Measurements from ENCODE around the gene USP32. TPM values are rescaled to one million over a fixed set of nuclear protein-coding genes. Genes with fewer than 3 reads are reported as not detected.
A peak's percentile ranks its signal among the peaks of the same experiment; 100 is the strongest.

USP32 gene
- total and polyA plus RNA-seq, 10 of the 15 experiments (the other 5 are each of a cell fraction or from before 2014, with no cell fraction given) = 7.8 to 37.3 (median 25.5) TPM

DNA sequence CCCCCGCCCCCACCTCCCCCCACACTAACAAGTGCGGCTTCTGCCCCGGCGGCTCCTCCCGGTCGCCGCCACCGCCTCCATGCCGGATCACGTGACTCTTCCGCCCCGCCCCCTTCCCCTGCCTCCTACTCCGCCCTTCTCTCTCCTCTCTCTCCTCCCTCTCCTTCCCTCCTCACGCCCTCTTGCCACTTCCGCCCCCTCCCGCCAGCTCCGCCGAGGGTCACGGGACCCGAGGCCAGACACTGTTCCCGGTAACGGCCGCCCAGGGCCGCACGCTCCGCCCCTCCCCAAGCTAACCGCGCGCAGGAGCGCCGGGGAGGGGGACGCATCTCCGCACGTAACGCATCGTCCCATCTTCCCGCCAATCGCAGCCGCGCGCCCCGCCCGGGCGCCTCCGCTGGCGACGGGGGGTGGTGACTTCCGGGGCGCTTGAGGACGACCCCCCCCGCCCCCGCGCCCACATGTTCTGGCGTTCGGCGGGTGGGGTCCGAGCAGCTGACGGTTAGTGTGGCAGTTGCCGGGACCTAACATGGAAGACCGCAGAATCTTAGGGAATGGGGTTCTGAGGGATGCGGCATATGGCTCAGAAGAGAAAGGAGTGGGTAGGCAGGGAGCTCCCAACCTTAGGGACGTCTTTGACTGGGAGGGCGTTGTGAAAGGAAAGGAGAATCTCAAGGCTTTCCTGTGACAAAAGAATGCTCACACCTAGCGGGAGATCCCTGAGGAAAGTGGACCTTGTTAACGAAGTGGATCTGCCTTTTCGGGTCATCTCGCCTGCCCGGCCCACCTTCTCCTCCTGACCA is at the start of gene USP32 (continued):
- TF ChIP-seq MYC (IDR thresholded peaks at IDR 0.05; ENCODE audit: insufficient read depth, insufficient read length, insufficient replicate concordance, low read length, severe bottlenecking) (no peak), PML (IDR thresholded peaks at IDR 0.05; ENCODE audit: low read length) (peak; percentile 78; the same call in 1 of the 2 replicates), TAF1 (IDR thresholded peaks at IDR 0.05; ENCODE audit: borderline replicate concordance, low read depth, low read length) (0 out of 2 replicates have a peak, but pooled peaks have one; percentile 54), JUNB (IDR thresholded peaks at IDR 0.05) (0 out of 2 replicates have a peak, but pooled peaks have one; percentile 1), NFYA (IDR thresholded peaks at IDR 0.05; ENCODE audit: borderline replicate concordance, low read depth, low read length) (no peak), NBN (IDR thresholded peaks at IDR 0.05) (no peak), SMARCA5 (IDR thresholded peaks at IDR 0.05) (0 out of 2 replicates have a peak, but pooled peaks have one; percentile 75), RELA (IDR thresholded peaks at IDR 0.05; ENCODE audit: borderline replicate concordance, partially characterized antibody) (no peak), RUNX3 (IDR thresholded peaks at IDR 0.05; ENCODE audit: low read length) (peak; percentile 52; the same call in 1 of the 2 replicates), ASH2L (IDR thresholded peaks at IDR 0.05; ENCODE audit: borderline replicate concordance, low read depth) (no peak), NR2C1 (IDR thresholded peaks at IDR 0.05) (peak; percentile 67), SUPT20H (IDR thresholded peaks at IDR 0.05; ENCODE audit: borderline replicate concordance, control insufficient read depth, low read depth, low read length) (no peak)
- TF ChIP-seq, protein P1, sequence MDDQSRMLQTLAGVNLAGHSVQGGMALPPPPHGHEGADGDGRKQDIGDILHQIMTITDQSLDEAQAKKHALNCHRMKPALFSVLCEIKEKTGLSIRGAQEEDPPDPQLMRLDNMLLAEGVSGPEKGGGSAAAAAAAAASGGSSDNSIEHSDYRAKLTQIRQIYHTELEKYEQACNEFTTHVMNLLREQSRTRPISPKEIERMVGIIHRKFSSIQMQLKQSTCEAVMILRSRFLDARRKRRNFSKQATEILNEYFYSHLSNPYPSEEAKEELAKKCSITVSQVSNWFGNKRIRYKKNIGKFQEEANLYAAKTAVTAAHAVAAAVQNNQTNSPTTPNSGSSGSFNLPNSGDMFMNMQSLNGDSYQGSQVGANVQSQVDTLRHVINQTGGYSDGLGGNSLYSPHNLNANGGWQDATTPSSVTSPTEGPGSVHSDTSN (IDR thresholded peaks at IDR 0.05; ENCODE audit: insufficient replicate concordance, low read depth, low read length) = no peak
- TF ChIP-seq, protein P2, sequence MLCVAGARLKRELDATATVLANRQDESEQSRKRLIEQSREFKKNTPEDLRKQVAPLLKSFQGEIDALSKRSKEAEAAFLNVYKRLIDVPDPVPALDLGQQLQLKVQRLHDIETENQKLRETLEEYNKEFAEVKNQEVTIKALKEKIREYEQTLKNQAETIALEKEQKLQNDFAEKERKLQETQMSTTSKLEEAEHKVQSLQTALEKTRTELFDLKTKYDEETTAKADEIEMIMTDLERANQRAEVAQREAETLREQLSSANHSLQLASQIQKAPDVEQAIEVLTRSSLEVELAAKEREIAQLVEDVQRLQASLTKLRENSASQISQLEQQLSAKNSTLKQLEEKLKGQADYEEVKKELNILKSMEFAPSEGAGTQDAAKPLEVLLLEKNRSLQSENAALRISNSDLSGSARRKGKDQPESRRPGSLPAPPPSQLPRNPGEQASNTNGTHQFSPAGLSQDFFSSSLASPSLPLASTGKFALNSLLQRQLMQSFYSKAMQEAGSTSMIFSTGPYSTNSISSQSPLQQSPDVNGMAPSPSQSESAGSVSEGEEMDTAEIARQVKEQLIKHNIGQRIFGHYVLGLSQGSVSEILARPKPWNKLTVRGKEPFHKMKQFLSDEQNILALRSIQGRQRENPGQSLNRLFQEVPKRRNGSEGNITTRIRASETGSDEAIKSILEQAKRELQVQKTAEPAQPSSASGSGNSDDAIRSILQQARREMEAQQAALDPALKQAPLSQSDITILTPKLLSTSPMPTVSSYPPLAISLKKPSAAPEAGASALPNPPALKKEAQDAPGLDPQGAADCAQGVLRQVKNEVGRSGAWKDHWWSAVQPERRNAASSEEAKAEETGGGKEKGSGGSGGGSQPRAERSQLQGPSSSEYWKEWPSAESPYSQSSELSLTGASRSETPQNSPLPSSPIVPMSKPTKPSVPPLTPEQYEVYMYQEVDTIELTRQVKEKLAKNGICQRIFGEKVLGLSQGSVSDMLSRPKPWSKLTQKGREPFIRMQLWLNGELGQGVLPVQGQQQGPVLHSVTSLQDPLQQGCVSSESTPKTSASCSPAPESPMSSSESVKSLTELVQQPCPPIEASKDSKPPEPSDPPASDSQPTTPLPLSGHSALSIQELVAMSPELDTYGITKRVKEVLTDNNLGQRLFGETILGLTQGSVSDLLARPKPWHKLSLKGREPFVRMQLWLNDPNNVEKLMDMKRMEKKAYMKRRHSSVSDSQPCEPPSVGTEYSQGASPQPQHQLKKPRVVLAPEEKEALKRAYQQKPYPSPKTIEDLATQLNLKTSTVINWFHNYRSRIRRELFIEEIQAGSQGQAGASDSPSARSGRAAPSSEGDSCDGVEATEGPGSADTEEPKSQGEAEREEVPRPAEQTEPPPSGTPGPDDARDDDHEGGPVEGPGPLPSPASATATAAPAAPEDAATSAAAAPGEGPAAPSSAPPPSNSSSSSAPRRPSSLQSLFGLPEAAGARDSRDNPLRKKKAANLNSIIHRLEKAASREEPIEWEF (IDR thresholded peaks at IDR 0.05; ENCODE audit: insufficient replicate concordance, low read depth, low read length) = no peak
- TF ChIP-seq, protein P3, sequence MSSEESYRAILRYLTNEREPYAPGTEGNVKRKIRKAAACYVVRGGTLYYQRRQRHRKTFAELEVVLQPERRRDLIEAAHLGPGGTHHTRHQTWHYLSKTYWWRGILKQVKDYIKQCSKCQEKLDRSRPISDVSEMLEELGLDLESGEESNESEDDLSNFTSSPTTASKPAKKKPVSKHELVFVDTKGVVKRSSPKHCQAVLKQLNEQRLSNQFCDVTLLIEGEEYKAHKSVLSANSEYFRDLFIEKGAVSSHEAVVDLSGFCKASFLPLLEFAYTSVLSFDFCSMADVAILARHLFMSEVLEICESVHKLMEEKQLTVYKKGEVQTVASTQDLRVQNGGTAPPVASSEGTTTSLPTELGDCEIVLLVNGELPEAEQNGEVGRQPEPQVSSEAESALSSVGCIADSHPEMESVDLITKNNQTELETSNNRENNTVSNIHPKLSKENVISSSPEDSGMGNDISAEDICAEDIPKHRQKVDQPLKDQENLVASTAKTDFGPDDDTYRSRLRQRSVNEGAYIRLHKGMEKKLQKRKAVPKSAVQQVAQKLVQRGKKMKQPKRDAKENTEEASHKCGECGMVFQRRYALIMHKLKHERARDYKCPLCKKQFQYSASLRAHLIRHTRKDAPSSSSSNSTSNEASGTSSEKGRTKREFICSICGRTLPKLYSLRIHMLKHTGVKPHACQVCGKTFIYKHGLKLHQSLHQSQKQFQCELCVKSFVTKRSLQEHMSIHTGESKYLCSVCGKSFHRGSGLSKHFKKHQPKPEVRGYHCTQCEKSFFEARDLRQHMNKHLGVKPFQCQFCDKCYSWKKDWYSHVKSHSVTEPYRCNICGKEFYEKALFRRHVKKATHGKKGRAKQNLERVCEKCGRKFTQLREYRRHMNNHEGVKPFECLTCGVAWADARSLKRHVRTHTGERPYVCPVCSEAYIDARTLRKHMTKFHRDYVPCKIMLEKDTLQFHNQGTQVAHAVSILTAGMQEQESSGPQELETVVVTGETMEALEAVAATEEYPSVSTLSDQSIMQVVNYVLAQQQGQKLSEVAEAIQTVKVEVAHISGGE (CRISPR knock-in tag; IDR thresholded peaks at IDR 0.05) = peak; percentile 38; the same call in 1 of the 2 replicates
- TF ChIP-seq, protein P4, sequence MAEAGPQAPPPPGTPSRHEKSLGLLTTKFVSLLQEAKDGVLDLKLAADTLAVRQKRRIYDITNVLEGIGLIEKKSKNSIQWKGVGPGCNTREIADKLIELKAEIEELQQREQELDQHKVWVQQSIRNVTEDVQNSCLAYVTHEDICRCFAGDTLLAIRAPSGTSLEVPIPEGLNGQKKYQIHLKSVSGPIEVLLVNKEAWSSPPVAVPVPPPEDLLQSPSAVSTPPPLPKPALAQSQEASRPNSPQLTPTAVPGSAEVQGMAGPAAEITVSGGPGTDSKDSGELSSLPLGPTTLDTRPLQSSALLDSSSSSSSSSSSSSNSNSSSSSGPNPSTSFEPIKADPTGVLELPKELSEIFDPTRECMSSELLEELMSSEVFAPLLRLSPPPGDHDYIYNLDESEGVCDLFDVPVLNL (IDR thresholded peaks at IDR 0.05; ENCODE audit: low read depth, low read length) = peak; percentile 37; the same call in 1 of the 2 replicates

Measured in GM12878 (cell line).